Measurements from ENCODE around the gene COMP. TPM values are rescaled to one million over a fixed set of nuclear protein-coding genes. Genes with fewer than 3 reads are reported as not detected.

Gene COMP
- polyA plus RNA-seq, 2 of the 4 experiments (the other 2 are of a cell fraction), result not detected

GRCh38 chr19:18804139-18804601, 13.1 kb upstream of the COMP start:
- Histone ChIP-seq H3K4me3 (no peak overlapping the region), H3K4me2 (no peak overlapping the region), H3K27ac (no peak overlapping the region), H3K4me1 (no peaks in the 10 kb centered on the region), H3K9me3 (no peaks in the 10 kb centered on the region)
- WGBS (ENCODE audit: missing lambda C conversion rate), result 84% methylated on average over 15 of the region's 15 CpGs
- ChIA-PET CTCF (interaction anchor here (0.6 kb wide), 2 partner anchors 230 to 277 kb away, joined by 3 to 4 read pairs; no protein-coding TSS in a partner anchor), POLR2A (no interaction called here)
- no peak for TF ChIP-seq MAZ (IDR thresholded peaks at IDR 0.05; ENCODE audit: borderline replicate concordance, low read depth, low read length)
- no peak for TF ChIP-seq SREBF2 (IDR thresholded peaks at IDR 0.05)
- no peak for TF ChIP-seq PBX3 (IDR thresholded peaks at IDR 0.05)
- TF ChIP-seq CHD2 (IDR thresholded peaks at IDR 0.05; ENCODE audit: low read length, partially characterized antibody), result no peak
- TF ChIP-seq, protein P1, sequence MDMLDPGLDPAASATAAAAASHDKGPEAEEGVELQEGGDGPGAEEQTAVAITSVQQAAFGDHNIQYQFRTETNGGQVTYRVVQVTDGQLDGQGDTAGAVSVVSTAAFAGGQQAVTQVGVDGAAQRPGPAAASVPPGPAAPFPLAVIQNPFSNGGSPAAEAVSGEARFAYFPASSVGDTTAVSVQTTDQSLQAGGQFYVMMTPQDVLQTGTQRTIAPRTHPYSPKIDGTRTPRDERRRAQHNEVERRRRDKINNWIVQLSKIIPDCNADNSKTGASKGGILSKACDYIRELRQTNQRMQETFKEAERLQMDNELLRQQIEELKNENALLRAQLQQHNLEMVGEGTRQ (IDR thresholded peaks at IDR 0.05), result no peak
- TF ChIP-seq, protein P2, sequence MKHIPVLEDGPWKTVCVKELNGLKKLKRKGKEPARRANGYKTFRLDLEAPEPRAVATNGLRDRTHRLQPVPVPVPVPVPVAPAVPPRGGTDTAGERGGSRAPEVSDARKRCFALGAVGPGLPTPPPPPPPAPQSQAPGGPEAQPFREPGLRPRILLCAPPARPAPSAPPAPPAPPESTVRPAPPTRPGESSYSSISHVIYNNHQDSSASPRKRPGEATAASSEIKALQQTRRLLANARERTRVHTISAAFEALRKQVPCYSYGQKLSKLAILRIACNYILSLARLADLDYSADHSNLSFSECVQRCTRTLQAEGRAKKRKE (CRISPR knock-in tag; IDR thresholded peaks at IDR 0.05; ENCODE audit: low read depth), result no peak
- no peak for FAIRE-seq
- ATAC-seq, result no peak
- DNase-seq (ENCODE audit: low read depth in 1 of 2, low spot score in 1 of 2), result no peak

GRCh38 chr19:18803550-18804138, 12.5 kb upstream of the COMP start:
- POLR2A ChIA-PET, result no interaction called here
- Histone ChIP-seq H3K9me3 (no peaks in the 10 kb centered on the region), H3K27ac (no peak overlapping the region), H3K4me3 (no peak overlapping the region), H3K4me1 (no peaks in the 10 kb centered on the region), H3K4me2 (no peak overlapping the region)
- ATAC-seq (no peak), DNase-seq (ENCODE audit: low read depth in 1 of 2, low spot score in 1 of 2) (no peak), FAIRE-seq (no peak)
- 73% methylated on average over 5 of the region's 5 CpGs for WGBS (ENCODE audit: missing lambda C conversion rate)
- CTCF ChIA-PET, result interaction anchor here (0.6 to 1.6 kb wide), 2 partner anchors 44 to 231 kb away, joined by 4 to 5 read pairs; no protein-coding TSS in a partner anchor
- TF ChIP-seq MAX (IDR thresholded peaks at IDR 0.05) (no peak), MAFK (IDR thresholded peaks at IDR 0.05; ENCODE audit: partially characterized antibody) (no peak), ZFP36 (IDR thresholded peaks at IDR 0.05; ENCODE audit: borderline replicate concordance, partially characterized antibody) (peak; percentile 68), CBX8 (IDR thresholded peaks at IDR 0.05) (no peak)

- ChIA-PET POLR2A (no interaction called here), CTCF (interaction anchor here (1.6 kb wide), 1 partner anchor 45 kb away, joined by 5 read pairs; no protein-coding TSS in a partner anchor)
- DNase-seq (ENCODE audit: low read depth in 1 of 2, low spot score in 1 of 2) (no peak), FAIRE-seq (no peak), ATAC-seq (peak in 1 of 2 experiments; percentile 57; a peak in 3 of 6 replicates)
- Histone ChIP-seq H3K4me2 (no peak overlapping the region), H3K27ac (no peak overlapping the region), H3K4me1 (no peaks in the 10 kb centered on the region), H3K9me3 (no peaks in the 10 kb centered on the region), H3K4me3 (no peak overlapping the region)
- TF ChIP-seq, protein P3, sequence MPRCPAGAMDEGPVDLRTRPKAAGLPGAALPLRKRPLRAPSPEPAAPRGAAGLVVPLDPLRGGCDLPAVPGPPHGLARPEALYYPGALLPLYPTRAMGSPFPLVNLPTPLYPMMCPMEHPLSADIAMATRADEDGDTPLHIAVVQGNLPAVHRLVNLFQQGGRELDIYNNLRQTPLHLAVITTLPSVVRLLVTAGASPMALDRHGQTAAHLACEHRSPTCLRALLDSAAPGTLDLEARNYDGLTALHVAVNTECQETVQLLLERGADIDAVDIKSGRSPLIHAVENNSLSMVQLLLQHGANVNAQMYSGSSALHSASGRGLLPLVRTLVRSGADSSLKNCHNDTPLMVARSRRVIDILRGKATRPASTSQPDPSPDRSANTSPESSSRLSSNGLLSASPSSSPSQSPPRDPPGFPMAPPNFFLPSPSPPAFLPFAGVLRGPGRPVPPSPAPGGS (IDR thresholded peaks at IDR 0.05), result no peak
- no peak for TF ChIP-seq KDM5A (IDR thresholded peaks at IDR 0.05)
- TF ChIP-seq JUN (IDR thresholded peaks at IDR 0.05), result no peak
- no peak for TF ChIP-seq EP300 (IDR thresholded peaks at IDR 0.05)
- no peak for TF ChIP-seq HEYL (CRISPR knock-in tag; IDR thresholded peaks at IDR 0.05)
- TF ChIP-seq EHF (CRISPR knock-in tag; IDR thresholded peaks at IDR 0.05), result no peak
- TF ChIP-seq EHMT2 (IDR thresholded peaks at IDR 0.05; ENCODE audit: low read depth), result no peak
- no peak for TF ChIP-seq BHLHE40 (IDR thresholded peaks at IDR 0.05; ENCODE audit: low read depth, low read length)
- no peak for TF ChIP-seq MYC (IDR thresholded peaks at IDR 0.05; ENCODE audit: borderline replicate concordance, low read length)
- no peak for TF ChIP-seq HDAC2 (IDR thresholded peaks at IDR 0.05)
- TF ChIP-seq POLR2AphosphoS2 (conservative IDR thresholded peaks at IDR 0.05; ENCODE audit: low read length), result no peak
- no peak for TF ChIP-seq CBX2 (IDR thresholded peaks at IDR 0.05; ENCODE audit: borderline replicate concordance, low read depth)
- TF ChIP-seq ESRRA (IDR thresholded peaks at IDR 0.05; ENCODE audit: borderline replicate concordance, low read length), result no peak
- no peak for TF ChIP-seq MAX (IDR thresholded peaks at IDR 0.05)
- TF ChIP-seq NPAS2 (CRISPR knock-in tag; IDR thresholded peaks at IDR 0.05; ENCODE audit: borderline replicate concordance), result no peak
- TF ChIP-seq, protein P4, sequence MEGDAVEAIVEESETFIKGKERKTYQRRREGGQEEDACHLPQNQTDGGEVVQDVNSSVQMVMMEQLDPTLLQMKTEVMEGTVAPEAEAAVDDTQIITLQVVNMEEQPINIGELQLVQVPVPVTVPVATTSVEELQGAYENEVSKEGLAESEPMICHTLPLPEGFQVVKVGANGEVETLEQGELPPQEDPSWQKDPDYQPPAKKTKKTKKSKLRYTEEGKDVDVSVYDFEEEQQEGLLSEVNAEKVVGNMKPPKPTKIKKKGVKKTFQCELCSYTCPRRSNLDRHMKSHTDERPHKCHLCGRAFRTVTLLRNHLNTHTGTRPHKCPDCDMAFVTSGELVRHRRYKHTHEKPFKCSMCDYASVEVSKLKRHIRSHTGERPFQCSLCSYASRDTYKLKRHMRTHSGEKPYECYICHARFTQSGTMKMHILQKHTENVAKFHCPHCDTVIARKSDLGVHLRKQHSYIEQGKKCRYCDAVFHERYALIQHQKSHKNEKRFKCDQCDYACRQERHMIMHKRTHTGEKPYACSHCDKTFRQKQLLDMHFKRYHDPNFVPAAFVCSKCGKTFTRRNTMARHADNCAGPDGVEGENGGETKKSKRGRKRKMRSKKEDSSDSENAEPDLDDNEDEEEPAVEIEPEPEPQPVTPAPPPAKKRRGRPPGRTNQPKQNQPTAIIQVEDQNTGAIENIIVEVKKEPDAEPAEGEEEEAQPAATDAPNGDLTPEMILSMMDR (IDR thresholded peaks at IDR 0.05), result no peak
- WGBS (ENCODE audit: missing lambda C conversion rate), result 47% methylated on average over 9 of the region's 11 CpGs
Observed at GRCh38 chr19:18802354-18802753, 11.2 kb upstream of the COMP start.
